Esophagus (tissue), 2 donors: ENCODE results near the gene CHD3. TPM values are rescaled to one million over a fixed set of nuclear protein-coding genes. Genes with fewer than 3 reads are reported as not detected.

Experiments
- H3K27ac ChIP-seq, 2 donors: one replicate each; pipeline ENCODE4 v1.5.1; 2013; ENCODE audit warnings: low read depth in 2 of 2, mild to moderate bottlenecking in 2 of 2, inconsistent platforms in 1 of 2, low read length in 1 of 2, moderate library complexity in 1 of 2
- H3K27me3 ChIP-seq, 2 donors: one replicate each; pipeline ENCODE4 v1.6.1; 2013; ENCODE audit warnings: low read length in 2 of 2, control low read depth in 1 of 2, mild to moderate bottlenecking in 1 of 2; ENCODE audit not compliant: insufficient read depth in 2 of 2, control insufficient read depth in 1 of 2
- H3K36me3 ChIP-seq, 2 donors: one replicate each; pipeline ENCODE4 v1.6.1; 2013; ENCODE audit warnings: low read length in 1 of 2; ENCODE audit not compliant: control insufficient read depth in 2 of 2, insufficient read depth in 2 of 2
- H3K4me1 ChIP-seq, 2 donors: one replicate each; pipeline ENCODE4 v1.6.1; 2013; ENCODE audit warnings: low read length in 1 of 2; ENCODE audit not compliant: control insufficient read depth in 2 of 2, insufficient read depth in 2 of 2
- H3K4me3 ChIP-seq, 2 donors: one replicate each; pipeline ENCODE4 v1.5.1; 2013; ENCODE audit warnings: low read length in 2 of 2, mild to moderate bottlenecking in 2 of 2, low read depth in 1 of 2, moderate library complexity in 1 of 2
- H3K9me3 ChIP-seq, 2 donors: one replicate each; pipeline ENCODE4 v1.6.1; 2013; ENCODE audit warnings: mild to moderate bottlenecking in 2 of 2, low read depth in 1 of 2, low read length in 1 of 2, moderate library complexity in 1 of 2; ENCODE audit not compliant: control insufficient read depth in 2 of 2, insufficient read depth in 1 of 2
- WGBS, 2 donors: extraction: QIAGEN DNeasy Blood & Tissue Kit; methylation state at CpG; one replicate each; pipeline ENCODE4 v1.1.7; 2013; 5-methylcytosine and 5-hydroxymethylcytosine counted together
- polyA plus RNA-seq, 2 donors: library from polyadenylated mRNA; stranded (reverse); fragments of 200-250 nt; gene quantifications; one replicate each; pipeline ENCODE4 v1.2.3, GENCODE V29; 2013
- donor health status: healthy with polysubstance abuse.
- donor health status: Bipolar disorder and iron deficiency.

CHD3 gene
- polyA plus RNA-seq, 2 donors: 37.2 to 78.7 TPM

DNA sequence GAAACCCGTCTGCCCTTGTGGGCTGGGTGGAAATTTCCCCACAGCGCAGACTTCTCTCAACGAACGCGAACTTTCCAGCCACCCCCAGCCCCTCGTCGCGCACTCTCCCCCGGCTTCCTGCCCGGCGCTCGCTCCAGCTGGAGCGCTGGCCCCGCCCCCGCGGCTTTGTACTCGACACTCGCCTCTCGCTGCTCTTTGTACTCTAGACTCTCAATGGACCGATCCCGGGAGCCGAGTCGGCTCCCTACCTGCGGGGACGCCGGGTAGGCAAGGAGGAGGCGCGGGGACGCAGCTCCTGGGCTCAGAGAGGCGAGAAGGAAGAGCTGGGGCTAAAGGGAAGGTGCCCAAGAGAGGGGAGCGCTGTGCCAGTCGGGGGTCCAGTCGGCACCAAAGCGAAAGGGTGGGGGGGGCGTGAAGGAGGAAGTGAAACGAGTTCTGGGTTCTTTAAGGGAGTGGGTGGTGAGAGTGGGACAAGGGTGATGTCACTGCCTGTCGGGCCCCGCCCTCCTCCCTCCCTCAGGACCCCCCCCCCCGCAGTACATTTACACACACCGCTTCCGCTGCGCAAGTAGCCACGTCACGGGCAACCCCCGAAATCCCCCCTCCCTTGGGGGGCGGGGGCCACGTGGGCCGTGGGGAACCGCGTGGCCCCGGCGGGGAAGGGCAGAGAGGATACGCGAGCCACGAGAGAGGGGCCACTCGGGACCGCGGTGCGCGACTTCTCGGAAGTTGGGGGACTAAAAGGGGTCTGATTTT lies 44.9 kb upstream of the CHD3 start:
- H3K4me3 ChIP-seq: peak overlapping the region; percentile 46 to 67
- 1% methylated on average over 54 to 61 of the region's 61 CpGs for WGBS, 2 donors
- peaks cover 0 to 25% of the 10 kb centered on the region in 2 donors for H3K36me3 ChIP-seq
- H3K27ac ChIP-seq: peak overlapping the region; percentile 98 to 100
- H3K4me1 ChIP-seq: peaks cover 9 to 19% of the 10 kb centered on the region in 2 donors
- H3K9me3 ChIP-seq: no peaks in the 10 kb centered on the region
- no peaks in the 10 kb centered on the region for H3K27me3 ChIP-seq

DNA sequence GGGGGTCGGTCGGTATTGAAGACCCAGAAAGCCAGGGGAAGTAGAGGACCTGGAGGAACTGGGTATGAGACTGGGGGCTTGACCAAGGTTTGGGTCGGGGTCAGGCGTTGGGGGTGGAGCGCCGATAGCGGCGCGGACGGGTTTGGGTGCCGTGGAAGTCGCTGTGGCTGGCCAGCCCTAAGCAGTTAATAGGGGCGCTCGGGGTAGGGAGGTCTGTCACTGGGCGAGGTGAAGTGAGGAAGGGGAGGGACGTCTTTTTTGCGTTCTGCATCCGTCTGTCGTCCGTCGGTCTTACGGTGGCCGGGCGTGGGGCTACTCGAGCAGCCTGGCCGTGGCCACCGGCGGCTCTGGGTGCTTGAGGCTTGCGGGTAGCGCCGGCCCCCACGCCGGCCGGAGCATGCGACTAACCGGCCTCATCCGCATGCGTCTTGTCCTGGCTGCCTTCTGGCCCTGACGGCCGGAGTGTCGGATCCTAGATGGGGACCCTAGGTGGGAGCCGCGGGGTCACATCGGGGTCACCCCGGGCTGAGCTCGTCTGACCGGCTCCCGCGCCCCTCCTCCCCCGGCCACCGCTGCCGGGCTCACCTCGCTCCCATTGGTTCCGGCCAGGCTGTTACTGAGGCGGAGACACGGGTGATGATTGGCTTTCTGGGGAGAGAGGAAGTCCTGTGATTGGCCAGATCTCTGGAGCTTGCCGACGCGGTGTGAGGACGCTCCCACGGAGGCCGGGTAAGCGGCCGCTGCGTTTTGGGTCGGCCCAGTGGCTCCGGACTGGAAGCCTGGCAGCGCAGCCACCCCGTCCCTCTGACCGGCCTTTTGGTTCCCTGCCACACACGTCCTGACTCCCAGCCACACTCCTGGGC lies 44.1 kb upstream of the CHD3 start:
- peak overlapping the region; percentile 46 to 67 for H3K4me3 ChIP-seq
- H3K9me3 ChIP-seq: no peaks in the 10 kb centered on the region
- 0 to 1% methylated on average over 63 to 71 of the region's 71 CpGs for WGBS, 2 donors
- no peaks in the 10 kb centered on the region for H3K27me3 ChIP-seq
- peaks cover 2 to 11% of the 10 kb centered on the region in 2 donors for H3K4me1 ChIP-seq
- peak overlapping the region; percentile 98 to 100 for H3K27ac ChIP-seq
- H3K36me3 ChIP-seq: peaks cover 3 to 32% of the 10 kb centered on the region in 2 donors

DNA sequence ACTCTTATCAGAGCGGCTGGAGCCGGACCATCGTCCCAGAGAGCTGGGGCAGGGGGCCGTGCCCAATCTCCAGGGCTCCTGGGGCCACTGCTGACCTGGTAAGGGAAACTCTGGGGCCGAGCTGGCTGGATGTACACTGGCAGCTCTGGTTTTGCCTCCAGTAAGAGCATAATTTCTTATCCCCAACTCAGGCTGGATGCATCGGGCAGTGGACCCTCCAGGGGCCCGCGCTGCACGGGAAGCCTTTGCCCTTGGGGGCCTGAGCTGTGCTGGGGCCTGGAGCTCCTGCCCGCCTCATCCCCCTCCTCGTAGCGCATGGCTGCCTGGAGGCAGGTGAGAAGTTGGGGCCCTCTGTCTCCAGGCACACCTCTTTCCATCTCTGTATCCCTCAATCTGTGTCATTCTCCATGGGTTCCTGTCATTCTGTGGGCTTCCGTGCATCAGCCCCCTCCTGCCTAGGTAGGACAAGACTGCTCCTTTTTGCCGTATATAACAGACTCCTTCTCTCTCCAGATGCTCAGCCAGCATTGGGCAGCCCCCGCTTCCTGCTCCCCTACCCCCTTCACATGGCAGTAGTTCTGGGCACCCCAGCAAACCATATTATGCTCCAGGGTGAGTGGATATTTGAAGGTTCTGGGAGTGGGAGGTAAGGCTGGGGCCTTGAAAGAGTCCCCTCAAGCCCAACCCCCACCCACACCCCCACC lies 43.1 kb upstream of the CHD3 start:
- Histone ChIP-seq H3K27me3 (no peaks in the 10 kb centered on the region), H3K4me3 (peak overlapping the region in 1 of 2 donors; percentile 46), H3K4me1 (peaks cover 2 to 10% of the 10 kb centered on the region in 2 donors), H3K9me3 (no peaks in the 10 kb centered on the region), H3K36me3 (peaks cover 6 to 38% of the 10 kb centered on the region in 2 donors), H3K27ac (peak overlapping the region; percentile 86 to 100)
- WGBS, 2 donors: 75 to 78% methylated on average over 15 of the region's 15 CpGs

DNA sequence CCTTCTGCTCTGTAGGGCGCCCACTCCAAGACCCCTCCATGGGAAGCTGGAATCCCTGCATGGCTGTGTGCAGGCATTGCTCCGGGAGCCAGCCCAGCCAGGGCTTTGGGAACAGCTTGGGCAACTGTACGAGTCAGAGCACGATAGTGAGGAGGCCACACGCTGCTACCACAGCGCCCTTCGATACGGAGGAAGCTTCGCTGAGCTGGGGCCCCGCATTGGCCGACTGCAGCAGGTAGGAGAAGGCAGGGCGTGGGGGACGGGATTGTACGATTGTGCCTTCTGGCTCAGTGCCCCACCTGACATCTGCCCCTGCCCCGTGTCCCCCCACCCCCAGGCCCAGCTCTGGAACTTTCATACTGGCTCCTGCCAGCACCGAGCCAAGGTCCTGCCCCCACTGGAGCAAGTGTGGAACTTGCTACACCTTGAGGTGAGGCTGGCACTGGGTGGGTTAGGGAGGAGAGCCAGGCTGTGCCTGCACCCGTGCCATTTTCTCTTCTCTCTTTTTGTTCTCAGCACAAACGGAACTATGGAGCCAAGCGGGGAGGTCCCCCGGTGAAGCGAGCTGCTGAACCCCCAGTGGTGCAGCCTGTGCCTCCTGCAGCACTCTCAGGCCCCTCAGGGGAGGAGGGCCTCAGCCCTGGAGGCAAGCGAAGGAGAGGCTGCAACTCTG lies 42.4 kb upstream of the CHD3 start:
- Histone ChIP-seq H3K27ac (no peak overlapping the region), H3K27me3 (no peaks in the 10 kb centered on the region), H3K9me3 (no peaks in the 10 kb centered on the region), H3K36me3 (peaks cover 6 to 44% of the 10 kb centered on the region in 2 donors), H3K4me3 (no peak overlapping the region), H3K4me1 (peaks cover 2 to 10% of the 10 kb centered on the region in 2 donors)
- WGBS, 2 donors: 78 to 79% methylated on average over 22 of the region's 22 CpGs

DNA sequence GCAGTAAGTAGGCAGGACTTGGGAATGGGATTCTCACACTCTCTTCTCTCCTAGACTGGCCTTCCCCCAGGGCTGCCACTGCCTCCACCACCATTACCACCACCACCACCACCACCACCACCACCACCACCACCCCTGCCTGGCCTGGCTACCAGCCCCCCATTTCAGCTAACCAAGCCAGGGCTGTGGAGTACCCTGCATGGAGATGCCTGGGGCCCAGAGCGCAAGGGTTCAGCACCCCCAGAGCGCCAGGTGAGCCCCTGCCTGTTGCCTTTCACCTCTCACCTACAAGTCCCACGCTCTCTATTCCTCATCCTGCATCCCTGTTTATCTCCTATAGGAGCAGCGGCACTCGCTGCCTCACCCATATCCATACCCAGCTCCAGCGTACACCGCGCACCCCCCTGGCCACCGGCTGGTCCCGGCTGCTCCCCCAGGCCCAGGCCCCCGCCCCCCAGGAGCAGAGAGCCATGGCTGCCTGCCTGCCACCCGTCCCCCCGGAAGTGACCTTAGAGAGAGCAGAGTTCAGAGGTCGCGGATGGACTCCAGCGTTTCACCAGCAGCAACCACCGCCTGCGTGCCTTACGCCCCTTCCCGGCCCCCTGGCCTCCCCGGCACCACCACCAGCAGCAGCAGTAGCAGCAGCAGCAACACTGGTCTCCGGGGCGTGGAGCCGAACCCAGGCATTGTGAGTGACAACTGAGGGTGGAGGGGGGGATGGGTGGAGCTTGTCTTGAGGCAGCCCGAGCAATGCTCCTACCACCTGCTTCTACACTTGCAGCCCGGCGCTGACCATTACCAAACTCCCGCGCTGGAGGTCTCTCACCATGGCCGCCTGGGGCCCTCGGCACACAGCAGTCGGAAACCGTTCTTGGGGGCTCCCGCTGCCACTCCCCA lies 41.6 kb upstream of the CHD3 start:
- 85 to 88% methylated on average over 33 to 34 of the region's 34 CpGs for WGBS, 2 donors
- no peak overlapping the region for H3K27ac ChIP-seq
- H3K4me3 ChIP-seq: no peak overlapping the region
- H3K36me3 ChIP-seq: peaks cover 6 to 50% of the 10 kb centered on the region in 2 donors
- H3K27me3 ChIP-seq: no peaks in the 10 kb centered on the region
- H3K4me1 ChIP-seq: peaks cover 6 to 13% of the 10 kb centered on the region in 2 donors
- H3K9me3 ChIP-seq: no peaks in the 10 kb centered on the region

DNA sequence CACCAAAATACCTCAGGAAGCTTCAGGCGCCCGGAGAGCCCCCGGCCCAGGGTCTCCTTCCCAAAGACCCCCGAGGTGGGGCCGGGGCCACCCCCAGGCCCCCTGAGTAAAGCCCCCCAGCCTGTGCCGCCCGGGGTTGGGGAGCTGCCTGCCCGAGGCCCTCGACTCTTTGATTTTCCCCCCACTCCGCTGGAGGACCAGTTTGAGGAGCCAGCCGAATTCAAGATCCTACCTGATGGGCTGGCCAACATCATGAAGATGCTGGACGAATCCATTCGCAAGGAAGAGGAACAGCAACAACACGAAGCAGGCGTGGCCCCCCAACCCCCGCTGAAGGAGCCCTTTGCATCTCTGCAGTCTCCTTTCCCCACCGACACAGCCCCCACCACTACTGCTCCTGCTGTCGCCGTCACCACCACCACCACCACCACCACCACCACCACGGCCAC lies 40.4 kb upstream of the CHD3 start:
- H3K4me1 ChIP-seq: peaks cover 6 to 17% of the 10 kb centered on the region in 2 donors
- H3K9me3 ChIP-seq: no peaks in the 10 kb centered on the region
- WGBS, 2 donors: 81 to 84% methylated on average over 16 to 20 of the region's 20 CpGs
- H3K4me3 ChIP-seq: no peak overlapping the region
- no peaks in the 10 kb centered on the region for H3K27me3 ChIP-seq
- H3K36me3 ChIP-seq: peaks cover 6 to 61% of the 10 kb centered on the region in 2 donors
- no peak overlapping the region for H3K27ac ChIP-seq

DNA sequence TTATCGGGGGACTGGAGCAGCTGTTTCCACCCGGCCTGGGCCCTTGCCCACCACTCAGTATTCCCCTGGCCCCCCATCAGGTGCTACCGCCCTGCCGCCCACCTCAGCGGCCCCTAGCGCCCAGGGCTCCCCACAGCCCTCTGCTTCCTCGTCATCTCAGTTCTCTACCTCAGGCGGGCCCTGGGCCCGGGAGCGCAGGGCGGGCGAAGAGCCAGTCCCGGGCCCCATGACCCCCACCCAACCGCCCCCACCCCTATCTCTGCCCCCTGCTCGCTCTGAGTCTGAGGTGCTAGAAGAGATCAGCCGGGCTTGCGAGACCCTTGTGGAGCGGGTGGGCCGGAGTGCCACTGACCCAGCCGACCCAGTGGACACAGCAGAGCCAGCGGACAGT lies 39.9 kb upstream of the CHD3 start:
- Histone ChIP-seq H3K36me3 (peaks cover 6 to 62% of the 10 kb centered on the region in 2 donors), H3K4me3 (no peak overlapping the region), H3K9me3 (no peaks in the 10 kb centered on the region), H3K4me1 (peaks cover 6 to 18% of the 10 kb centered on the region in 2 donors), H3K27me3 (no peaks in the 10 kb centered on the region), H3K27ac (no peak overlapping the region)
- 90 to 93% methylated on average over 19 to 21 of the region's 21 CpGs for WGBS, 2 donors

DNA sequence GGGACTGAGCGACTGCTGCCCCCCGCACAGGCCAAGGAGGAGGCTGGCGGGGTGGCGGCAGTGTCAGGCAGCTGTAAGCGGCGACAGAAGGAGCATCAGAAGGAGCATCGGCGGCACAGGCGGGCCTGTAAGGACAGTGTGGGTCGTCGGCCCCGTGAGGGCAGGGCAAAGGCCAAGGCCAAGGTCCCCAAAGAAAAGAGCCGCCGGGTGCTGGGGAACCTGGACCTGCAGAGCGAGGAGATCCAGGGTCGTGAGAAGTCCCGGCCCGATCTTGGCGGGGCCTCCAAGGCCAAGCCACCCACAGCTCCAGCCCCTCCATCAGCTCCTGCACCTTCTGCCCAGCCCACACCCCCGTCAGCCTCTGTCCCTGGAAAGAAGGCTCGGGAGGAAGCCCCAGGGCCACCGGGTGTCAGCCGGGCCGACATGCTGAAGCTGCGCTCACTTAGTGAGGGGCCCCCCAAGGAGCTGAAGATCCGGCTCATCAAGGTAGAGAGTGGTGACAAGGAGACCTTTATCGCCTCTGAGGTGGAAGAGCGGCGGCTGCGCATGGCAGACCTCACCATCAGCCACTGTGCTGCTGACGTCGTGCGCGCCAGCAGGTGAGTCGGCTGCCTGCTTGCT lies 39.3 kb upstream of the CHD3 start:
- no peaks in the 10 kb centered on the region for H3K27me3 ChIP-seq
- H3K4me1 ChIP-seq: peaks cover 6 to 18% of the 10 kb centered on the region in 2 donors
- 87% methylated on average over 35 of the region's 35 CpGs for WGBS, 2 donors
- no peak overlapping the region for H3K27ac ChIP-seq
- no peaks in the 10 kb centered on the region for H3K9me3 ChIP-seq
- H3K36me3 ChIP-seq: peaks cover 6 to 62% of the 10 kb centered on the region in 2 donors
- no peak overlapping the region for H3K4me3 ChIP-seq
